GM18526 (cell line): Measurements from ENCODE around the gene PNPLA2.

Source experiments
- POLR2A ChIP-seq: IDR thresholded peaks from 3 replicates; pipeline ENCODE4 v1.6.1; 2011; ENCODE audit not compliant: insufficient read length; ENCODE audit errors: extremely low read depth

Gene PNPLA2, protein sequence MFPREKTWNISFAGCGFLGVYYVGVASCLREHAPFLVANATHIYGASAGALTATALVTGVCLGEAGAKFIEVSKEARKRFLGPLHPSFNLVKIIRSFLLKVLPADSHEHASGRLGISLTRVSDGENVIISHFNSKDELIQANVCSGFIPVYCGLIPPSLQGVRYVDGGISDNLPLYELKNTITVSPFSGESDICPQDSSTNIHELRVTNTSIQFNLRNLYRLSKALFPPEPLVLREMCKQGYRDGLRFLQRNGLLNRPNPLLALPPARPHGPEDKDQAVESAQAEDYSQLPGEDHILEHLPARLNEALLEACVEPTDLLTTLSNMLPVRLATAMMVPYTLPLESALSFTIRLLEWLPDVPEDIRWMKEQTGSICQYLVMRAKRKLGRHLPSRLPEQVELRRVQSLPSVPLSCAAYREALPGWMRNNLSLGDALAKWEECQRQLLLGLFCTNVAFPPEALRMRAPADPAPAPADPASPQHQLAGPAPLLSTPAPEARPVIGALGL

DNA sequence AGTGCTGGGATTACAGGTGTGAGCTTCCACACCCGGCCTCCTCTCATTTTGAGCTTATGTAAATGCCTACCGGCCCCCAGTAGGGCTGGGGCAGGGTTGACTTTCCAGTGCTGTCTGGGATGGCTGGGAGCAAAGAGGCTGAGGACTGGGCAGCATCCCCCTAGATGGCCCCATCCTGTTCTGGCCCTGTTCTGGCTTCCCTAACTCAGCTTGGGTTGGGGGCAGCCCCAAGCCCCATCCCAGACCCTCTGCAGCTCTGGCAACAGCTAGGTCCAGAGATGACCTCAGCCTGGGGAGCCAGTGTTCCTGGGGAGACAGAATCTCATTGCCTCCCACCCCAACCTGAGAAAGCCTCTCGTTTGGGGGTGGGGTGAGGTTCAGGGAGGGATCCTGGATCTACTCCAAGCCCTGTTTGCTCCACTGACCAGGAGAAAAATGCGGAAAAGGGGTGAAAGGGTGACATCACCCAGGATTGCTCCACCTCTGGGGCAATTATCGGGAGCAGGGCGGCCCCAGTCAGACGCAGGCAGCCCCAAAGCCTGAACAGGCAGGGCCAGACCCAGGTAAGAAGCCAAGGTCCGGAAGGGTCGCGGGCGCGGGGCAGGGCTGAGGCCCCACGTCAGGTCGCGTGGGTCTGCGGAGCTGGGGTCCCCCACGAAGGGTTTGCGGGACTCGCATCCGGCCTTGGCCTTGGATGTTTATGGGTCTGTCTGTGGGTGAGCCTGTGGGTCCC is at the start of gene PNPLA2:
Gene PNPLA2, plus strand, starts transcription at position 519 of the 733 bp plus-strand sequence. CDS start 805 bp downstream, outside the sequence.
- no peak for TF ChIP-seq POLR2A

DNA sequence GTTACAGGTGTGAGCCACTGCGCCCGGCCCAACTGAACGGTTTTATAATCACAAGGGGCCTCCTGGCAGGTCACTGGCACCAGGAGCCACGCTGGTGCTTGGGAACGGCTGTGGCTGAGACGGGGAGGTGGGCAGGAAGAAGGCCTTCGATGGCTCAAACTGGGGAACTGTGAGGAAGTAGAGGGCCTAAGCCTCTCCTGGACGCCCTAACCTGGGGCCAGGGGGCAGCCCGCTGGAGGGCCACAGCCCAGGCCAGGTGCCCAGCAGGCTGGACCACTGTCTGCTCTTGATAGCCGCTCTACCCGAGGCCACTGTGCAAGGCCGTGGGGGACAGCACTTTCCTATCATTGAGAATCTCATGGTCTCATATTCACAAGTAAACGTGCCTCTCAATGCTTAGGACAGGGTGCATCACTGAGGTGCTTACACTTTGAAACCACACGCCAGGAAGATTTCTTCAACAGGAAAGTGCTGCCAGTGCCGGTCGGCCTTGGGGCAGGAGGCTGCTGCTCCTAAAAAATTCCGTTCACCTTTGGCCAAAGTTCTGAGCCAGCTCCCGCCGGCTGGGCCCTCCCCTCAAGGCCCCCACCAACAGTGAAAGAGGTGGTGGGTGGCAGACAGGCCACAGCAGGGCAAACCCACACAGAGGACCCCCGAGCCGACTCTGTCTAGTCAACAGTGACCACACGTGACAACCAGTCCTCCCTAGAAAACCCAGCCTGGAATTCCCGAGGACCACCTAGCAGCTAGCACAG is 48.6 kb upstream of the PNPLA2 start:
- TF ChIP-seq POLR2A, result no peak

DNA sequence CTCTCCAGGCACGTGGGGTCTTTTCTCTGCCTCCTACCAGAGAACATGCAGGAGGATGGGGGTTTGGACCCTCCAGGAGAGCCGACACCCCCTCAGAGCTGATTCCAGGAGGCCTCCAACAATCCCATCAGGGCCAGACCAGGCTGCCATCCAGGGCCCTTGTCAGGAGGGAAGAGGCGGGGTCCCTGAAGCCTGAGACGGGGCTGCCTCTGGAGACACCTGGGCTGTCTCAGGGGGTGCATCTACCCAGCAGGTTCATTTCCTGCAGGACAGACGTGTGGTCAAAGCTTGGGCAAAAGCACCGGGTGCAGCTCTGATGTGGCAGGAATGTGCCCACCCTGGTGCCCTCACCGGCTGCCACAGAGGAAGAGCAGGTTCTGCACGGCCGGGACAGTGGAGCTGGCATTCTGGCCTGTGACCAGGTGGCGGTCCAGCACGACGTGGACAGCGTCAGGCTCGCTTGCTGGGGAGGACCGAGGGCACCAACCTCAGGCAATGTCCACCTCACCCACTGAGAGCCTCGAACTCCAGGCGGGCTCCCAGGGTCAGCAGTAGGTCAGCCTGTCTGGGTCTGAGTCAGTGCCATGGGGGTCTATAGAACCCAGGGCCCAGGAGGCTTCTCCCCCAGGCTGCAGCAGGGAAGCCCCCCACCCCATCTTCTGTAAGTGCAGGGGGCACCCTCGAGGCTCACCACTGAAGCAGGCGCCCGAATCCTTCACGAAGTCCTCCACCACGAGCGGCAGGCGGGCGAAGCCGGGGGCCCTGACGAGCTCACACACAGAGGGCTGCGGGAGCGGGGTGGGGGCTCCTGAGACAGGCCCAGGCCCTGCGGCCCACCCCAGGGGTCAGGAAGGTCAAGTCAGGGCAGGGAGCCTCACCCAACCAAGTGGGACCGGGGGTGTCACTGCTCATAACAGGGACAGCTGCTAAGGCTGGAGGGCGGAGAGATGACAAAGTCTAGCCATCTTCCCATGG is 47.8 kb upstream of the PNPLA2 start:
- no peak for TF ChIP-seq POLR2A

DNA sequence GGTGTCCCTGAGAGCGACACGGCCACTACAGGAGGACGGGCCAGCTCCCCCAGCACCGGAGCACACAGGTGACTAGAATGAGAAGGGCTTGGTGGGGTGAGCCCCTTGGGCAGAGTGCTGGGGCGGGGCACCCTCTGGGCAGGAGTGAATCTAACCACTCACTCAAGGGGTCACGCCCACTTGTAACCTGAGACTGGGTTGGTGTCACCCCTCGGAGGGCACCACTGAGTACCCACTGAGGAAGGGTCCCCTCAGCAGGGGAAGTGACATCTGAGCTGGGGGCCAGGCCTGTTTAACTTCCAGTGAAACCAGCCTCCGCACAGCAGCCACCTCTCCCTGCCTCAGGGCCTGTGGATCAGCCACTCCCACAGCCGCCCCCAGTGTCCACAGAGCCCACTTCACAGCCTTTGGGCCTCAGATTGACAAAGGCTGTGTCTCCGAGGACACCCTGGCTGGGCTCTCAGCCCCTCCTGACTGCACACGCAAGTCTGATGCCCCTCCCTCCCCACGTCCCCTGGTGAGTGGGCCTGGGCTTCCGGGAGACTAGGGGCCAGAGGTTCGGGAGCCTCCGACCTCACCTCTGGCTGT is 47.0 kb upstream of the PNPLA2 start:
- TF ChIP-seq POLR2A, result no peak

DNA sequence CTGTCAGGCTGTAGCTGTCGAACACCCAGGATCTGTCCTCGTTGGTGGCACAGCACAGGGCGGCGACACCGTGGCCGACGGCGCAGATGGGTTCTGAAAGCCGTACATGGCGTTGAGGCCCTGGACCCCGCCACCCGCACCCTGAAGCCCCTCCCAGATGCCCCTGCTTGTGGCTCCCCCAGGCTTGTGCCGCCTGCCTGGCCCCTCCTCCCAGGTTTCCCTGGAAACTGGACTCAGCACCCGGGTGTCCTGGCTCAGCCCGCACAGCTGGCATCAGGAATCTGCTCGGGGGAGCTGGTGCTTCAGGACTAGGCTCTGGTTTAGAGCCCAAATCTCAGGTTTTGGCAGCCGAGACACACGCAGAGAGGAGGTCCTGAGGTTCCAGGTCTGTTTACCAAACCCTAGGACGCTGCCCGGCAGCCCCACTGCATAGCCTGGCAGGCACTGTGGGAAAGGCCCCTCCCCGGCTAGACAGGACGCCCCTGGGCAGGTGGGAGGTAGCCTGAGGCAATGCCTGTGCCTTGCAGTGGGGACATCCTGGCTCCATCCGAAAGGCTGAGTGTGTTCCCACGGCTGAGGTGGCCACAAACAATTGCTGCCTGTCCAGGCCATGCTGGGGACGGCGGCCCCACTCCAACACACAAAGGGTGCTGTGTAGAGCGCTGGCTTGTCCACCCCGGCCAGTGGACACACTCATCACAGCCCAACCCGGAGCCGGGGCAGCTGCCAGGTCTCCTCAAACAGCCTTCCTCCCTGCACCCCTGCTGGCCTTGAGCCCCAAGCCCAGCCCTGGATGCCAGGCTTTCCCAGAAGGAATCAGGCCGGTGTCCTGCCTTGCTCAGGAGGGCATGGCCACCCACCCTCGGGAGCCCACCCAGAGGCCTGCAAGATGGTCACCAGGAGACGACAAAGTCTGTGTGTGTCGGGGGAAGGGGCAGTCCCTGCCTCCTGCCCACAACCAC is 46.0 kb upstream of the PNPLA2 start:
- TF ChIP-seq POLR2A, result no peak

DNA sequence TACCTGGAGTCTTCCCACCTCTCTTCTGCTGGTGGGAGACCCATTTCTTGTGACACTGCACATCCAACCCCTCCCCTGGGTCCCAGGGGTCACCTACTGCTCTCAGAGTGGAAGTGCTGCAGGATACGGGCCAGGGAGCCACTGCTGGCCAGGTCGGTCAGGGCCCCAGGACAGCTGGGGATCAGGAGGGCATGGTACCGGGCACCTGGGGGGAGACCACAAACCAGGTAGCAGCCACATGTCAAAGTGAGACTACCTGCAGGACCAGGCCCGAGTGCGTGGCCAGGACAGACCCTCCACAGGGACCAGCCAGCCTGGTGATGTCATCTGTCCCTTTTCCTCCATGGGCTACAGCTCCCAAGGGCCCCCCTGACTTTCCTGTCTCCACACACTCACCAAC is 45.3 kb upstream of the PNPLA2 start:
- TF ChIP-seq POLR2A, result no peak

DNA sequence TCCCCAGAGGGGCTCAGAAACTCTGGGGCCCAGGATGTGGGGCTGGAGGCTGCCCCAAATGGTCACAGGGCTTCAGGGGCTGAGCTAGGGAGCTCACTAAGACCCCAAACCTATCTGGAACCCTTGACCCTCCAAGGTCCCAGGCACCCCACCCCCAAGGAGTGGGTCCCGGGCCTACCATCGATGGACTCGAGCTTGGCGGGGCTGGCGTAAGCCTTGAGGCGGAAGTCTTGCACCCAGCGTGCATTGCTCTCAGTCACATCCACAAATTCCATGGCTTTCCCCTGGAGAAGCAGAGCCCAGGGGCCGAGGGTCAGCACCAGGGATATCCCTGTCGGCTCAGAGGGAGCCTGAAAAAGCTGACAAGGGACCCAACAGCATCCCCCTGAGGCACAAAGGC is 44.9 kb upstream of the PNPLA2 start:
- TF ChIP-seq POLR2A, result no peak

DNA sequence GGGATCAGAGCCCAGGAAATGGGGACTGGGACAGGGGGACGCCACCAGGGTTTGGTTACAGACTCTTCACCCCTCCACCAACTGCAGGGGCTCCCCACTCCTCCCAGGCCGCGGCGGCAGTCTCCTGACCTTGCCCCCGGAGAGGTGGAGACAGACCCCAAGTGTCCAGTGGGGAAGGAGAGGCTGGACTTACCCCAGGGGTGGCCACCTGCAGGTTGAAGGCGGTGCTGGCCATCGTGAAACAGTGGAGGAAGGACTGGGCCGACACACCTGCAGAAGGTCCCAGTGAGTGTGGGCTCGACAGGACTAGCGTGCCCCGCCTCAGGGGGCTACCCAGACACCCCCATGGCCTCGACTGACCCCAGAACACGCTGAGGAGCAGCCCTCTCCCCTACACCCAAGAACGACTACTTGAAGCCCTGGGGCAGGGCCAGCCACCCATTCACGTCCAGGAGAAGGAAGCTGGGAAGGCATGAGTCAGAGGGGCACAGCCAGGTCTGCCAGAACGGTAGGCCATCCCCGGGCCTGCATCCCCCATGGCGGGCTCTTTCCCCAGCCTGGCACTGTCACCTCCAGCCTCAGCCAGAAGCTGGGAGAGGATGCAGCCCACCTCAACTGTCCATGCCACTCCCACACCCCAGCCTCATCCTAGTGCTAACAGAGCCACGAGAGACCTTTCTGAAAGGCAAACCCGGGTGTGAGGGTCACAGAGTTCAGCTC is 43.7 kb upstream of the PNPLA2 start:
- no peak for TF ChIP-seq POLR2A

DNA sequence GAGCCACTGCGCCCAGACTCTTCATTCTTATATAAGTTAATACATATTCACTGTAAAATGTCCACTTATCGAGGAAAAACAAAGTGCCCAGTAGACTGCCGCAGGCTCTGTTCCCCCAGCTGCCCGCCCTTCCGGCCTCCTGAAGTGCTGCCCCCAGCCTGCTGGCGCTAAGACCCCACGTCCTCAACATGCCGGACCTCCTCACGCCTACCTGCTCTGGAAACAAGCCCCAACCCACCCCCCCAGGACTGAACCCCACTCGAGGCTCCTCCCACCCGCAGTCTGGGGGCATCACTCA is 42.5 kb upstream of the PNPLA2 start:
- TF ChIP-seq POLR2A, result no peak

DNA sequence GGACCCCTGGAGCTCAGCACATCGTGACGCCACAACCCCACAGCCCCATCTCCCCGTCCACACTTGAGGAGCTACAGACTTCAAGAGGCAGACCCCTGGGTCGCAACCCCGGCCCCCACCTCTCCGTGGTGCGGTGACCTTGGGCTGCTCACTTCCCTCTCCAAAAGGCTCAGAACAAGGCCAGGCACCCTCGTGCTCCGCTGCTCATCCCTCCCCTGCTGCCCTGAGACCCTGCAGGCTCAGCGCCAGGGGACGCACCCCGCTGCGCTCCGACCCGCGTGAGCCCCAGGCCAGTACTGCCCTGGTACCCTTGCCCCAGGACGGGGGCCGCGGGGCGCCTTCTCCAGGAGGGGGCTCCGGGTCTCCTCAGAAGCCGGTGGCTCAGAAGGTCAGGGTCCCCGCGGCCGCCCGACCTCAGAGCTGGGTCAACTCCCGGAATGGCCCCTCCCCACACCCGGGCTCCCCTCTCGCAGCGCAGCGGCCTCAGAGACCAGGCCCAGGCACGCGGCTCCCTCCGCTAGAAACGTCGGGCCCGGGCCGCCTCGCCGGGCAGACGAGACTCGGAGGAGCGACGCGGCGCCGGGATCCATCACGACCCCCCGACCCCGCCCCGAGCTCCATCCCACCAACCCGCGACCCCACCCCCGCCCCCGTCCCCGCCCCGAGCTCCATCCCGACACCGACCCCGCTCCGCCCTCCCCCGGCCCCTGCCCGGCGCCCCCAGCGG is 42.0 kb upstream of the PNPLA2 start:
- TF ChIP-seq POLR2A, result no peak

DNA sequence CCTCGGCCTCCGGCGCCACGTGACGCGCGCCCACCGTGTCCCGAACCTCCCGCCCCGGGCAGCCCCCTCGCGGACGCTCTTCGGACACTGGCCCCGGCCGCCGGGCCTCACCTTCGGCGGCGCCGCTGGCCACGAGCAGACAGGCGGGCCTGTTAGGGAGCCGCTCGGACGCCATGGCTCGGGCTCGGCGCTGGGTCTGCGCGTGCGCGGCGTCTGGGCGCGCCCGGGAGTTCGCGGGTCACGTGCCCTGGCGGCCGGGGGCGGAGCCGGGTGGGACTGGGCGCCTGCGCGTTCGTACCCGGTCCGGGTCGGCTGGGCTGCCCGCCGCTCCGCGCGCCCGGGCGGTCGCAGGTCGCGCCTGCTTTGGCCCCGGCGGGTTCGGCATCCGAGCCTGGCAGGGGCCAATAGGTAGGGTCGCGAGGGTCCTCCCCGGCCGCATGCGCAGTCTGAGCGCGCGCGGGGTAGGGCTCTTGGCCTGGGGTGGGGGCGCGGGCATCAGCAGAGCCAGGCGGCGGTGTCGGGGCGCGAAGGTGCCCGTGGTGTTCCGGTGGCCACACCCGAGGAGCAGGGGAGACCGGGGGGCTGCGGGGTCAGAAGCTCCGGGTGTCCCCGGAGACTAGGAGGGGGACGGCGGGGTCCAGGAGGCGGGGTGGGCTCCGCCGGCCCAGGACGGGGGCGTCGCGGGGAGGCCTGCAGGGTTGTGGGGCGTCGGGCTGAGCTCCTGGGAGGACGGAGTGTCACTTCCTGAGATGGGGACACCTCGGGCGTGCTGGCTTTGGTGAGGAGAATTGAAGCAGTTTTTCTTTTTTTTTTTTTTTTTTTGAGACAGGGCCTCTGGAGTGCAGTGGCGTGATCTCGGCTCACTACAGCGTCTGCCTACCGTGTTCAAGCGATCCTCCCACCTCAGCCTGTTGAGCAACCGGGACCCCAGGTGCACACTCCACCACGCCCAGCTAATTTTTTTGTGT is 41.1 kb upstream of the PNPLA2 start, which contains the start of gene GATD1:
Gene GATD1, minus strand, starts transcription at position 200 of the 968 bp plus-strand sequence. Its CDS starts 25 bp downstream, at position 175.
- TF ChIP-seq POLR2A, result peak; percentile 98
